Ramos (cell line): Measurements from ENCODE around the gene ZNF302.
"Not testable (repeated sequence)": the region's sequence is repeated elsewhere in the genome, so short reads cannot be mapped to it uniquely, and the experiment has no call there.

ENCODE experiments used
- in situ Hi-C: fragments of 300-500 bp; cut with MboI; formaldehyde crosslinking; loops from one replicate; pipeline ENCODE4 v1.14.3; 2022; ENCODE audit warnings: low sequenced_read_pairs; ENCODE audit not compliant: unreplicated experiment

The ZNF302 gene

DNA sequence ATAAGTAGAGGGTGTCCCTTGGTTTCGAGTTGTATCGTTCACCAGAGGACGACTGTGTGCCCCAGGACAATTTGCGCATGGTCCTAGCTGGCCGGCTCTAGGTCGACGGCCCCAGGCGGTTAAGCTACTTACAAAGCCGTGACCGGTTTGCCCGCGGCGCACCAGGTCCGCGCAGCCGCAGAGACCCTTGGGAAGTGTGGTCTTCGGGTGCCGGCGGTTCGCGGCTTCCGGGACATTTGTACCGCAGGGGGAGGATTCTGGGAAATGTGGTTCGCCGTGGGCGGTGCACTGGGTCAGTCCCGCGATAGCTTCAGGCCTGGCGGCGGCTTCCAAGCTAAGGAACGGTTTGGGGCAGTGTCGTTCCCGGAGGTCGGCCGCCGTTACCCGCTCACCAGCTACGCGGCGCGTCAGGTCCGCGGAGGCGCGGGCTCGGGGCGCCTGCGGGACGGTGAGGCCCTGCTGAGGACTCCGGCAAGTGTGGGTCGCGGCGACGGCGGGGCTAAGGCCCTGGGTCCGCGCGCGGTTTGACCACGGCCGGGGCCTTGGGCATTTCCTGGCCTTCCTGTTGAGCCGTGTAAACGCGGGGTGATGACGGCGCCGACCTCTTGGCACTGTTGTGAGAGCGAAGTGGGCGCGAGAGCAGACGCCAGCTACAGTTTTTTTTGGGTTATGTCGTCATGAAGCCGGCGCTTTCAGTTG, at the start of gene ZNF302:
Gene ZNF302 (plus strand): TSS at position 293 of the 699 bp plus-strand sequence. CDS start 1,127 bp downstream, outside the sequence.
- in situ Hi-C loops: no loop called here

DNA sequence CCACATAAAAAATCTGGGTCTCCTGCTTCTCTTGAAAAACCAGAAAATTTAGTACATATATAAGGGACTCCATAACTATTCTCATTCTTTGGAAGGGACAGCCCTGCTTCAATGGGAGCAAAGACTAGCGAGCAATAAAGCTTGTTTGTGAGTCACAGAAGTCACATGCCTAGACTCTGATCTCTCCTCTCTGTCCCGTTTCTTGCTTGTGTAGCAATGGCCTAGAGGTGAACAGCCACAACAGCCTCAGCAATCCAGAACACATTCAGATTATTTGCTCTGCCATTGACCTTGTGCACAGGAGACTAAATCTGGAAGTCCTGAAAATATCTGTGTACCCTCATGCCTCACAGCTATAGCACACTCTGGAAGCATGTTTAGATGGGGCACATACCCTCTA, 43.7 kb upstream of the ZNF302 start:
- in situ Hi-C loops: no loop called here

DNA sequence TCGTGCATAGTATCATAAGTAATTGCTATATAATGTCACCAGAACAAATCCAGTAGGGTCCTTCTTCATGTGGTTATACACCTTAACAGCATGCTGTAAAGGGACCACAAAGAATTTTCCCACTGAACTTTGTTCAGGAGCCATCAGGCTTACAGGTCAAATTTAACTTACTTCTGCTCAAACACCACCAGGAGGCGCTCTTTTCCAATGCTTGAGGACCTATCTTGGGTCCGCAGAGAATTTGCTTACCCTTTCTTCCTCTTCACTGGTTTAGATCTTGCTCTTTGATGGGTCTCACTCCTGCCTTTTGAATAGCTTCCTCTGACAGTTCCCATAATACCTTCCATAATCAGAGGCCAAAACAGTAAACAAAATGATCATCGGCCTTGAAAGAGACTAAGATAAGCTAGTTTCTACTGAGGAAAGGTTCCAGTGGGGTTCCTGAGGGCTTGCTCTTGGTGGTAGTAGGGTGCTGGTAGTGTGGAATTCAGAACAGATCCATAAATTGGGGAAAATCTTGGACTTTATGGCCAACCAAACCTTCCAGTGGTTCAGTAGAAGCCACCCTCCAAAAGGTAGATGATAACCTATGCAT, 37.9 kb upstream of the ZNF302 start:
- in situ Hi-C loops: loop anchor here (5.0 kb wide), 1 partner anchor 73 kb away; no protein-coding TSS in a partner anchor

DNA sequence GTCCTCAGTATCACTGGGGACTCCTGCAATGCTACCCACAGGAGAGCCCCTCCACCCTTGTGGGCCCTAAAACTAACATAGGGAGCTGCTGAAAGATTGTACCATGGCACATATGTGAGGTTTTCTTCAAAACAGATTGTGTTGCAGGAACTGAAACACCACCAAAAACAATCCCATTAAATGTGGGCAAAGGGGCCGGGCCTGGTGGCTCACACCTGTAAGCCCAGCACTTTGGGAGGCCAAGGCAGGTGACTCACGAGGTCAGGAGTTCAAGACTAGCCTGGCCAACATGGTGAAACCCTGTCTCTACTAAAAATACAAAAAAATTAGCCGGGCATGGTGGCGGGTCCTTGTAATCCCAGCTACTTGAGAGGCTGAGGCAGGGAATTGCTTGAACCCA, 35.2 kb upstream of the ZNF302 start:
- in situ Hi-C loops: no loop called here

- in situ Hi-C loops: no loop called here
These were observed 32.5 kb upstream of the ZNF302 start for GRCh38 chr19:34644991-34645461.

DNA sequence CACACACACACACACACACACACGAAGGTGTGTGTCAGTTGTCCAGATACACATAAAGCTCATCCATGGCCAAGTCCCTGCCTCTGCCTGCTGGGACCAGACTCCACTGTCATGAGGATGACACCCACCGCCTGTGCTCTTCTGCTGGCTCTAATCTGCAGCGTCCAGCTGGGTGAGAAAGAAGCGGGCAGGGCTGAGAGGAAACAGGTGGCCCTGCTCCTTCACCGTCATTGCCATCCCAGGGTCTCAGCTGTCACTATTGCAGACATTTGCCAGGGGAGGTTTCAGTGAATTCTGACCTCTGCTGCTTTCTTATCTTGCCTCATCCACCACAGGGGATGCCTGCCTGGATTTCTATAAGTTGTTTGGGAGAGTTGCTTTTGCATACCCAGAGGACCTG, 31.9 kb upstream of the ZNF302 start:
- in situ Hi-C loops: no loop called here

DNA sequence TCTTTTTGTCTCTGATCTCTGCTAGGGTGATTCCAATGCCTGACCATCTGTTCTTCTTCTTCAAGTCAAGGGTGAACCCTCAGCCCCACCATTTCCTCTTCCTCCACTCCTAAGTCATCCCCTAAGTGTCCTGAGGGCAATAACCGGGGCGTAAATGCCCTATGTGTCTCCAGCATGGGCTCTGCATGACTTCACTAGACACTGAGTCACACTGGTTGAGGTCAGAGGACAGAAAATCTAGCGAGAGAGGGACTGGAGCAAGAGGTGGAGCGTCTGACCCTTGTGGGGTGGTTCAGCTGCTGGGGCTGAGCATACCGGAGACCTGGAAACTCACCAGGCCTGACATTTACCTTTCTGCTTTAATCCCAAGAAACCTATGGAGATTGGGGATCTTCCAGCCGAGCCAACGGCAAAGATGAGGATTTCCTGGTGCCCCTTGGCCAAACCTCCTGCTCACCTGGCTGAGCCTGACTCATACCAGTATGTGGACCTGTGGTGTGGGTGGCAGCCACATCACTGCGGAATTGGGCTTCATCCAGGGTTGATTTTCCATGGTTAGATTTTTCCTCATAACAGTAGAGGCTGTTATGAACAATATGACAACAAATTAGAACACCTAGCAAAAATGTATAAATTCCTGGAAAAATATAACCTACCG, 27.5 kb upstream of the ZNF302 start:
- in situ Hi-C loops: no loop called here

- in situ Hi-C loops: no loop called here
These were observed 25.7 kb upstream of the ZNF302 start for GRCh38 chr19:34651747-34652146.

GRCh38 chr19:34654796-34655195, 22.7 kb upstream of the ZNF302 start:
- in situ Hi-C loops: no loop called here

GRCh38 chr19:34655651-34656050, 21.8 kb upstream of the ZNF302 start:
- in situ Hi-C loops: no loop called here

DNA sequence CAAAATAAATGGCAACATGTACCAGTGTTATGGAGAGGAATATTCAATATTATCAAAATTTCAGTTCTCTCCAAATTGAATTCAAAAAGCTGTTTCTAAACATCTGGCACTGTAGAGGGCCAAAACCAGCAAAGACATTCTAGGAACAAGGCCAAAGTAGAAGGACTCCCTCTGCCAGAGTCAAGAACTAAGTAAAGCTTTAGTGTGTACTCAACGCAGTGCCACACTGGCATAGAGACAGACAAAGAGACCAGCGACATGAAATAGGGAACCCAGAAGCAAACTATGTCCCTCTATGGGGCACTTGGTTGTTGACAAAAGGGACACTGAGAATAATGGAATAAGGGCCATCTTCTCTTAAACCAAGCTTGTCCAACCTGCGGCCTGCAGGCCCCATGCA, 16.1 kb upstream of the ZNF302 start:
- in situ Hi-C loops: no loop called here

DNA sequence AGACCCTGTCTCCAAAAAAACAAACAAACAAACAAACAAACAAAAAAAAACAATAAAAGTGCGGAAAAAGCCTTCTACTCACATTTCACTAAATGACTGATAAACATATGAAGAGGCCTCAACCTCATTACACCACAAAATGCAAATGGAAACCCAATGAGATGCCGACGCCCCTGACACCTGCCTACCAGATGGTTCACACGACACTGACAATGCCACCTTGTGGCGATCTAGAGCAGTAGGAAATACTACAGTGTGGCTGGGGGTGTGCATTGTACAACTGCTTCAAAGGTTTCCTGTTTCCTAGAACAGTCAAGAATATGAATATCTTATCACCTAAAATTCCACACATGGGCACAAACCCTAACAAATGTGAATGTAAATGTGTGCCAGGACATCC, 14.6 kb upstream of the ZNF302 start:
- in situ Hi-C loops: no loop called here

- in situ Hi-C loops: no loop called here
These were observed 13.3 kb upstream of the ZNF302 start for GRCh38 chr19:34664168-34664567.

GRCh38 chr19:34664870-34665269, 12.6 kb upstream of the ZNF302 start:
- in situ Hi-C loops: no loop called here

GRCh38 chr19:34665275-34665674, 12.2 kb upstream of the ZNF302 start:
- in situ Hi-C loops: not testable (repeated sequence)

- in situ Hi-C loops: no loop called here
These were observed 11.1 kb upstream of the ZNF302 start for GRCh38 chr19:34666200-34666957.

DNA sequence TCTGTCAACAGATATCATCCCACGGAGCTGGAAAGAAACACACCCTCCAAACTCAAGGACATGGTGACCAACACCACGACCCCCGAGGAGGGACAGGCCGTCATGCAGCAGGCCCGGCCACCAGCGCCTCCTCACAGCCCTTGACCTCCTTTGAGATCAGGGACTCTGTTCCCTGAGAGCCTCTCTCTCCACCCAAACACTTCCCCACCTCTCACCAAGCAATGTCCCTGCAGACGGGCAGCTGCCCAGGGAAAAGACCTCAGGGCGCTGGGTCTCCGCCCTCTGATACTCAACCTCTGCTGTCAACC, 10.6 kb upstream of the ZNF302 start:
- in situ Hi-C loops: no loop called here

DNA sequence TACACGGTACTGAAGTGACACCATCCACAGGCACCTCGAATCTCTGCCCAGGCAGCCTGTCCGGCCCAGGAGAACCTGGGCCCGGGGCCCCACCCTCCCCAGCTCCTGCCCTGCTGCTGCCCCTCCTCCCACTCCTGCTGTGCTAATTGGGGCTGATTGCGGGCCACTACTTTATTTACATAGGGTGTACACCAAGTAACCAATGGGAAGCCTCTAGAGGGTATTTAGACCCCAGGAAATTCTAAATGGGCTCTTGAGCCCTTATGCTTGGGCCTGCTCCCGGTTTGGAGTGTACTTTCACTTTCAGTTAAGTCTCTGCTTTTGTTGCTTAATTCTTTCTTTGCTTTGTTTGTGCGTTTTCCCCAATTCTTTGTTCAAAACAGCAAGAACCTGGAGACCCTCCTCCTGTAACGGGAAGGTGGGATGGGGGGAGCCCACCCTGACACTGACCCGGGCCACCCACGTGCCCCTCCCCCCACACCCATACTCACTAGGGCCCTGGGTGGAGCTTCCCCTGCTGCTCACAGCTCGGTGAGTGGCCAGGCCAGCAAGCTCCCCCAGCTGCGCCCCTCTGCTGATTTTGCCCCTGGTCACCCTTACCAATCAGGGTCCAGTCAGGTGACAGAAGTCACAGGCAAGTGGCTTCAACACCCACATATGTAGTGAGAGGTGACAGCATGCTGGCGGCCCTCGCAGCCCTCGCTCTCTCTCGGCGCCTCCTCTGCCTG, 10.0 kb upstream of the ZNF302 start:
- in situ Hi-C loops: no loop called here

DNA sequence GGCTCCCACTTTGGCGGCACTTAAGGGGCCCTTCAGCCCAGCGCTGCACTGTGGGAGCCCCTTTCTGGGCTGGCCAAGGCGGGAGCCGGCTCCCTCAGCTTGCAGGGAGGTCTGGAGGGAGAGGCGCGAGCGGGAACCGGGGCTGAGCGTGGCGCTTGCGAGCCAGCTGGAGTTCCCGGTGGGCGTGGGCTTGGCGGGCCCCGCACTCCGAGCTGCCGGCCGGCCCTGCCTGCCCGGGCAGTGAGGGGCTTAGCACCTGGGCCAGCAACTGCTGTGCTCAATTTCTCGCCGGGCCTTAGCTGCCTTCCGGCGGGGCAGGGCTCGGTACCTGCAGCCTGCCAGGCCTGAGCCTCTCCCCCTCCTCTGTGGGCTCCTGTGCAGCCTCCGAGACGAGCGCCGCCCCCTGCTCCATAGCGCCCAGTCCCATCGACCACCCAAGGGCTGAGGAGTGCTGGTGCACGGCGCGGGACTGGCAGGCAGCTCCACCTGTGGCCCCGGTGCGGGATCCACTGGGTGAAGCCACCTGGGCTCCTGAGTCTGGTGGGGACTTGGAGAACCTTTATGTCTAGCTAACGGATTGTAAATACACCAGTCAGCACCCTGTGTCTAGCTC, 9.3 kb upstream of the ZNF302 start:
- in situ Hi-C loops: not testable (repeated sequence)

DNA sequence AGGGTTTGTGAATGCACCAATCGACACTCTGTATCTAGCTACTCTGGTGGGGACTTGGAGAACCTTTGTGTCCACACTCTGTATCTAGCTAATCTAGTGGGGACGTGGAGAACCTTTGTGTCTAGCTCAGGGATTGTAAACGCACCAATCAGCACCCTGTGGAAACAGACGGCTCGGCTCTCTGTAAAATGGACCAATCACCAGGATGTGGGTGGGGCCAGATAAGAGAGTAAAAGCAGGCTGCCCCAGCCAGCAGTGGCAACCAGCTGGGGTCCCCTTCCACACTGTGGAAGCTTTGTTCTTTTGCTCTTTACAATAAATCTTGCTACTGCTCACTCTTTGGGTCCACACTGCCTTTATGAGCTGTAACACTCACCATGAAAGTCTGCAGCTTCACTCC, 8.8 kb upstream of the ZNF302 start:
- in situ Hi-C loops: not testable (repeated sequence)
